H1 (cell line): ENCODE data around the gene GOLGA3. TPM values are rescaled to one million over a fixed set of nuclear protein-coding genes. Genes with fewer than 3 reads are reported as not detected.

Experiments used
- BRCA1 ChIP-seq: IDR thresholded peaks from 2 replicates; pipeline ENCODE4 v1.6.1; 2012; ENCODE audit warnings: low read depth, low read length, improper control_type of control experiment
- CBX5 ChIP-seq: fragments of 300-800, 300-1000 bp; sonication (generic); IDR thresholded peaks from 2 replicates; pipeline ENCODE4 v1.7.1; 2016; ENCODE audit warnings: antibody characterized with exemption, low read length, low read depth
- CBX8 ChIP-seq: fragments of 300-800, 300-1000 bp; sonication (generic); IDR thresholded peaks from 2 replicates; pipeline ENCODE4 v1.7.1; 2016; ENCODE audit warnings: low read depth, low read length, borderline replicate concordance
- HDAC2 ChIP-seq, 2 experiments: fragments of 300-600 bp in 1 of 2; sonication (generic) in 1 of 2; IDR thresholded peaks; 2 replicates each; pipeline ENCODE4 v1.6.1; 2011 to 2012; ENCODE audit warnings: low read depth in 2 of 2, low read length in 2 of 2, mild to moderate bottlenecking in 2 of 2, moderate library complexity in 2 of 2, borderline replicate concordance in 1 of 2, inconsistent platforms in 1 of 2
- TAF7 ChIP-seq: optimal IDR thresholded peaks from 2 replicates; pipeline ENCODE3; 2011; ENCODE audit warnings: low read depth, mild to moderate bottlenecking, inconsistent platforms, low read length, moderate library complexity, borderline replicate concordance
- polyA plus RNA-seq, 7 experiments: library from polyadenylated mRNA; depleted of rRNA in 3 of 7; stranded (reverse) in 5 of 7; unstranded in 2 of 7; fragments of >200 nt in 5 of 7; fragments of 200-250 nt in 2 of 7; gene quantifications; 1 replicate in 5 of 7; 2 replicates in 1 of 7; 4 replicates in 1 of 7; pipeline versions ENCODE4 v1.2.1 to v1.2.3, GENCODE V29; 2011 to 2013; ENCODE audit warnings: missing spikeins in 2 of 7, mixed read lengths in 2 of 7
- total RNA-seq: library from RNA; stranded (reverse); fragmentation: NEBNext Ultra II Directional; extraction: Animal tissue kit (Norgen Biotek cat#: 25700); gene quantifications from 2 replicates; pipeline ENCODE4 v1.2.1, GENCODE V29; 2021

The GOLGA3 gene
- total and polyA plus RNA-seq, 2 of the 8 experiments (the other 6 are each of a cell fraction or from before 2014, with no cell fraction given), result 6.4 to 33.1 TPM

DNA sequence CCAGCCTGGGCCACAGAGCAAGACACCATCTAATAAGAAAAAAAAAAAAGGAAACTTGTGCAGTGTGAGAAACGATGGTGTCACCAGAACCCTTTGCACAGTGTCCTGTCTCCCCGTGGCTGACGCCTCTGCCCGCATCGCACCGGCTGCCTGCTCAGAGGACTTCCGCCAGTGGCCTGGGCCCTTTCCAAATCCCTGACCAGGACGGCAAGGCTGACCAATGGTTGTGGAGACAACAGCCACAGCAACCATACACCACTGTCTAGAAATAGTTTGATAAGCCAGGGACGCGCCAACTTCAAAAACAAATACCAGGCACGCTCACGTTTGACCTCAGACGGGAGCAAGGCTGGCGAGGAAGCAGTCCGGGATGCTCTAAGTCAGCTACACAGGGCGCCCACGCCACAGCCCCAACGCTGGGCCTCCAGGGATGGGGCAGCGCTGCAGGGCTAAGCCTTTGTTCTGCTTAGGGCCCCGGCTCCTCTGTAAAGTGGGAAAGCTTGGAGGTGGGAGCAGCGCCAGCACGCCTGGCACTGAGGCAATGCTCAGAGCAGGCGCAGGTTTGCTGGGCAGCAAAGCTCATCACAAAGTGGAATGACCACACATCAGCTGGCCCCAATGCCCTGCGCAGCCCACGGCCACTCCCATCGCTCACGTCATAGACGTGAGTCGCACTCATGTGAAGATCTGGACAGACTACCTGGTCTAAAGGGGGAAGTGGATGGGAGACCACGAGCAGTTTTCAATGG is 105.5 kb downstream of the GOLGA3 start (continued):
- TF ChIP-seq CBX5, result no peak
- no peak for TF ChIP-seq CBX8
- TF ChIP-seq HDAC2 (IDR thresholded peaks at IDR 0.05; ENCODE audit: borderline replicate concordance in 1 of 2, low read depth in 2 of 2, low read length in 2 of 2), result no peak
- no peak for TF ChIP-seq TAF7
- no peak for TF ChIP-seq BRCA1
